Effector CD8-positive, alpha-beta T cell (primary cell): ENCODE data around the gene ARHGAP26.
"Not testable (repeated sequence)": the region's sequence is repeated elsewhere in the genome, so short reads cannot be mapped to it uniquely, and the experiment has no call there.

Experiments
- DNase-seq: peaks from one replicate; lab custom pipeline; 2025; lab: John Stamatoyannopoulos, UW

Gene ARHGAP26

DNA sequence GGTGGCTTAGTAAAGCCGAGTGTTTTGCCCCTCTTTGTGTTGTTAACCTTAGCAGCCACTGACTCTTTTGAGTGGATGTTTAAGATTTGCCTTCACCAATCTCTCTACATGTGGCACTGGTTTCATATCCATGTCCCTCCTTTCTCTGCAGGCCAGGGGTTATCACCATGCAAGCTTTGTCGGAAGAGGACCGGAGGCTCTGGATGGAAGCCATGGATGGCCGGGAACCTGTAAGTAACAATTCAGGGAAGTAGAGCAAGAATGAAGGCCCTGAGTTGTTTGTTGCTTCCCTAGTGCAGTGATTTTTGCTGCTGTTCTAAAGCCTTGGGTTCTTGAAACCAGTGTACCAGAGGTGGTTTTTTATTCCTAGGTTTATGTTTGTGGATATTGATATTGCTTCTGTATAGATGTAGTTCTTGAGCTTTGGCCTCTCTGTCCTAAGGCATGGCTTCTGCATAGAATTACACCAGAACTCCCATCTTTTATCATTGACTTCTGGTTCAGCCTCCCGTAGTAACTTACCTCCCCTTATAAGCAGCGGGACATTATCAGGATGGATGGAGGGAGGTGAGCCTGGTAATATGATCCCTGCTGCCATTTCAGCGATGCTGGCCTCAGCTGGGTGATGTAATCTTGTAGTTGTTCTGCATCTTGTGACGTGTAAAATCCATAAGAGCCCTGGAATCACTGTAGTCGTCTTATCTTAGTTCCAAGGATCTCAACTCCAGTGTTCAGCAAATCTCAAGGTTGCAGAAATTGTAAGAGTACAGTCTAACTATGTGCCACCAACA lies 161.9 kb downstream of the ARHGAP26 start:
- DNase-seq = no peak

DNA sequence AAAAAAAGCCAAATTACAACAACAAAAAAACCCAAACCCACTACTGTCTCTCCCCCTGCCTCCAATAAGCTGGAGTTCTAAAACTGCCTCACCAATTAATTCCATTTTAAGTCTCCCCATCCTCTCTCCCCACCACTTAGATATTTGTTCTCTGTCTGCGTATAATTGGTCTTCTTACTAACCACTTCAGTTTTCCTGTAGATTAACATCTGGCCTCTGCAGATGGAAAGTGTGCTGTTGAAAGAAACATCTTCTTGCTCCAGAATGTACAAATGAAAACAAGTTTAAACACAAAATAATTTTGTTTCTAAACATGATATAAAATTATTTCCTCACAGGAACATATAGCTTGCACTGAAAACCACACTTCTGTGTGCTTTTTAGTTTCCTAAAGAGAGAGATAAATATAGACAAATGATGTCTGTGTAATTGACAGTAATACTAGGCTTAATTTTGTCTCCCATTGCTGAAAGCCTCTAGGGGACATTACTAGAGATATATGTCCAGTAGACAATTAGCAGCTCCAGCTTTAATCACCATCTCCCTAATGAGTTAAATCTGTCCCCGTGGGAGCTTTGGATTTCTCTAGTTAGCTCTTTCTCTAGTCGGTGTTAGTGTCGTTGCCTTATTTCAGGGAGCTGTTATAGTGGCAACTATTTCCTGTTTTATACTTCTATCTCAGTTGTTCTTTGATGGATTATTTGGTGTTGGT lies 164.0 kb downstream of the ARHGAP26 start:
- DNase-seq = no peak

DNA sequence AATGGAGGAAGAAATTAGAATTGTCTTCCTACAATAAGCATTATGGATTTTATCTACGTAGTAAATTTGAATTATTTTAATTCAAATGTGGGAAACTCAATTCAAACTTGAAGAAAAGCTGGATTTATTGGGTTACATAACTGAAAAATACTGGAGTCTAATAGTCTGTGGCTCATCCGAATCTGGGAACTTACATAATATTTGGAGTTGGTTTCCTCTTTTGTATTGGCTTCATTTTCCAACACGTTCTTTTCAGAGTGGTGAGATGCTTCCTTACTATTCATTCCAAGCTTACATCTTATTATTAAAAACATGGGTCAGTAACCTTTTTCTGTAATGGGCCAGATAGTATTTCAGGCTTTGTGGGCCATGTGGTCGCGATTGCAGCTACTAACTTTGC lies 164.8 kb downstream of the ARHGAP26 start:
- DNase-seq = no peak

DNA sequence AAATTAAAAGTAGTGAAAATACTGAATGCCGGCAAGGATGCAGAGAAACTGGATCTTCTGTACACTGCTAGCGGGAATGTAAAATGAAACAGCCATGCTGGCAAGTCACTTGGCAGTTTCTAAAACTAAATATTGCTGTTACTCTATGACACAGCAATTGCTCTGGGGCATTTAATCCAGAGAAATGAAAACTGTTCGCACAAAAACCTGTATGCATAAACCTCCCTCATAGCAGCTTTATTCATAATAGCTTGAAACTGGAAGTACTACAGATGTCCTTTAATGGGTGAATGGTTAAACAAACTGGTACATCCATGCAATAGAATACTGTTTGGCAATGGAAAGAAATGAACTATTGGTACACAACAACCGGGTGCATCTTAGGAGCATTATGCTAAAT lies 167.2 kb downstream of the ARHGAP26 start:
- DNase-seq = no peak

DNA sequence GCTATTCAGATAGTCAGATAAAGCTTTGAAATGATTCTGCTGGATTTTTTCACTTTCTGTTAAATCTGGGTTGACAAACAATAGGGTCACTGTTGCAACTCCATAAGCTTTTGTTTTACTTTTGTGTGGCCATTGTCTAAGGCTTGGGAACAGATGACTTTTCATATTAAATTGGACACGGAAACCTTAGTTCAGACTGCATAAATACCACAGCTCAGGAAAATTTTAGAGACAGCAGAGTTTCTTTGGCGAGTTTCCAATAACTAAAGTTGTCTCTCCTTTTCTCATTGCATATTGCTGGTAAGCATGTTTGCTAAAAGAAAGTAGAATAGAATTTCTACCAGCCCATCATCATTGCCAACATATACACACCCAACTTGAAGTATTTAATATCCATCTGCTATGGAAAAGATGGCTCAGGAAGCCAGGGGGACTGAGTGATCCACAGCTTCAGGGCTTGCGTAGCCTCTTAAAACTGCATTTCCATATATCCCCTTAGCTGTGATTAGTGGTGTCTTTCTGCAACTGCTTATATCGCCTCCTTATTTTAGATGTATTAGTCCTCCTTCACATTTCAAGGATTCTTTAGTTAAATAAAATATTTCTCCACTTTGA lies 168.2 kb downstream of the ARHGAP26 start:
- DNase-seq = no peak

DNA sequence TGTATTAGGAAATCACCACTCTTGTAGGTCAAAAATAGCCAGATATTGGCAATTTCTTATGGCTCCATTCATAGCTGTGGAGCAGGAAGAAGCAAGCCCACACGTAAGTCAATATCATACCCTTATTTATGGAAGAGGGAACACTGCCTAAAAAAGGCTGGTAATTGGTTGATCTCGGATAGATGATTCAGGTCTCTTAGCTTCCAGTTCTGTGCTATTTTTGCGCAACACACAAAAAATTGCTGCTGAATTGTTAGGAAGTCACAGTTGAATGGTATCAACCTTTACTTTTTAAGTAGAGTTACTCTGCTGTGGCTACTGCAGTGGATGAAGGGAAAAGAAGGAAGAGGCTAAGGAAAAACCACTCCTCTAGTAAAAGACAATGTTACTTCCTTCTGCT lies 168.8 kb downstream of the ARHGAP26 start:
- no peak for DNase-seq

DNA sequence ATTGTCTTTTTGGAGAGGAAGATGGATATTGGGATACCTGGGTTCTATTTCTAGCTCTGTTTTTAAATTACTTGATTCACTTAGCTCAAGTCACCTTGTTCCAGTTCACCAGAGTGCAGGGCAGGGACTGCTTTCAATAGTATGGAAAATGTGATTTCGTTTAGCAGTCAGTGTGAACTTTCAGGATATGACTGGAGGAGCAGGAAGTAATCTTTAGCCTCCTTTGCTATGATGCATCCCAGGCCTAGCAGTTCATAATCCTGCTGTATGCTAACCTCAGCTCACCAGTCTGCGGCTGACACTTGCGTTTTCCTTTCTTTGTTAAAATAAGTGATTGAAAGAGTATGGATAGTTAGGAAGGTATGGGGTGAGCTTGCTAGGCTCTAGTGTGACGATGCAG lies 169.7 kb downstream of the ARHGAP26 start:
- no peak for DNase-seq

DNA sequence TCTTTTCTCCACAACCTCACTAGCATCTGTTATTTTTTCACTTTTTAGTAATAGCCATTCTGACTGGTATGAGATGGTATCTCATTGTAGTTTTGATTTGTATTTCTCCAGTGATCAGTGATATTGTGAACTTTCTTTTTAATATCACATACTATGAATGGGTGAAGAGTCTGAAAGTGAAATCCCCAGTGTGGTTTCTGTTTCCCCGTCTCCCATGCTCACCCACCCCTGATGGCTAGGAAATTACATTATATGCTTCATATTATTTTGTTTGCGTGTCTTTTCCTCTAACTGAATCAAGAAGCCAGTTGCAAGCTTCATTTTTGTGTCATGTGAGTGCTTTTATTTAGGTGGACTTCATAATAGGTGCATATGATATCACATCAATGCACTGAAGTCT lies 171.1 kb downstream of the ARHGAP26 start:
- no peak for DNase-seq

DNA sequence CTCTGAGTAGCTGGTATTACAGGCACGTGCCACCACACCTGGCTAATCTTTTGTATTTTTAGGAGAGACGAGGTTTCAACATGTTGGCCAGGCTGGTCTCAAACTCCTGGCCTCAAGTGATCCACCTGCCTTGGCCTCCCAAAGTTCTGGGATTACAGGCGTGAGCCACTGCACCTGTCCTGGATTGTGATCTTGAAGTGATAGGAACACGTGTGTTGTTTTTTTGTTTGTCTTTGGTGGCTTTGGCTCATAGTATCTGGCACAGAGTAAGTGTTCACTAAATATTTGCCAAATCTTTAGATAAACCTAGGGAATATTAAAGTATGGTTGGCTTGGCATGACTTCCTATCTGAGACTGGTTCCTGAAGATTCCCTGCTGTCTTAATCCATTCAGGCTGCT lies 172.7 kb downstream of the ARHGAP26 start:
- DNase-seq = no peak

DNA sequence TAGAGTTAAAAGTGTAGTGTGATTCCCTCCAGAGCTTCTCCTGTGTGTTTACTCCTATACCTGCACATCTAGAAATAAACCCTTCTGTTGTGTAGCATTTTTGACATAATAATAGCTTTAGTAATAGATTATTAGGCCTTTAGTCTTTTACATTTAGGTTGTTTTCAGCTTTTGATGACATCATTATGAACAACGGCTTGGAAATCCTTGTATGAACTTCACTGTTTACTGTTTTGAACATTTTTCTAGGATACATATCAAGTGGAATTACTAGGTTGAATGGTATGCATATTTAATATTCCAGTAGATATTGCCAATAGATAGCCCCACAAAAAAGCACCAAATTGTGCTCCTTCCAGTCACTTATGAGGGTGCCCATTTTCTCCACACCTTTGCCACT lies 174.0 kb downstream of the ARHGAP26 start:
- no peak for DNase-seq

DNA sequence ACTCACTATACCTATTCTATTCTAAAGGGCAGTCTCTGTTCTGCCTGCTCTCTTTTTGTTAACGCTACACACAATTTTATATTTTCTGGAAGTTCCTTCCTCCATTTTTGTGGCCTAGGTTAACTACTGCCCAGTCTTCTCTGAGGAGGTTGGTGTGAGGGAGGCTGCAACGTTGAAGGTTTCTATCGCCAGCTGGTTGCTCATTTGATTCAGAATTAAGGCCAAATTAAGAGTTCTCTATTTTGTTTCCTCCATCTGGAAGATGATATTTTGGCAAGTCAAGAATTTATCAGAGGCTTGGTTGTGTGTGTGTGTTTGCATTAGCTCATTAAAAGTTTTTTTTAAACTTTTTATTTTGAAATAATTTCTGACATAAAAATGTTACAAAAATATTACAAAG lies 175.1 kb downstream of the ARHGAP26 start:
- DNase-seq = no peak

DNA sequence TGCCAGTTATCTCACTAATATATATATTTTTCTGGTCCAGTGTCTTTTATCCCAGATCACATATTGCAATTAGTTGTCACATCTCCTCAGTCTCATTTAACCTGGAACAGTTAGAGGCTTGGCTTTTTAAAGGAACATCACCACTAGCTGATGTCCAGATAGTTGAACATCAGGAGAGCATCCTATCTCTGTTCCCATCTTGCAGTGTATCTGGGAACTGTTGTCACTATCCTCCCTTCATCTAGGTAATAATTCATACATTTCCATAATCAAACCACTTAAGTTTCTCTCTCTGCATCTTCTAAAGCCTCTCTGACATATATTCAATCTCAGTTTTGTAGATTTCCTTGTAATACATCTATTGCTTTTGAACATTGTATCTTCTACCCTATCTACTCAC lies 175.7 kb downstream of the ARHGAP26 start:
- DNase-seq = no peak

DNA sequence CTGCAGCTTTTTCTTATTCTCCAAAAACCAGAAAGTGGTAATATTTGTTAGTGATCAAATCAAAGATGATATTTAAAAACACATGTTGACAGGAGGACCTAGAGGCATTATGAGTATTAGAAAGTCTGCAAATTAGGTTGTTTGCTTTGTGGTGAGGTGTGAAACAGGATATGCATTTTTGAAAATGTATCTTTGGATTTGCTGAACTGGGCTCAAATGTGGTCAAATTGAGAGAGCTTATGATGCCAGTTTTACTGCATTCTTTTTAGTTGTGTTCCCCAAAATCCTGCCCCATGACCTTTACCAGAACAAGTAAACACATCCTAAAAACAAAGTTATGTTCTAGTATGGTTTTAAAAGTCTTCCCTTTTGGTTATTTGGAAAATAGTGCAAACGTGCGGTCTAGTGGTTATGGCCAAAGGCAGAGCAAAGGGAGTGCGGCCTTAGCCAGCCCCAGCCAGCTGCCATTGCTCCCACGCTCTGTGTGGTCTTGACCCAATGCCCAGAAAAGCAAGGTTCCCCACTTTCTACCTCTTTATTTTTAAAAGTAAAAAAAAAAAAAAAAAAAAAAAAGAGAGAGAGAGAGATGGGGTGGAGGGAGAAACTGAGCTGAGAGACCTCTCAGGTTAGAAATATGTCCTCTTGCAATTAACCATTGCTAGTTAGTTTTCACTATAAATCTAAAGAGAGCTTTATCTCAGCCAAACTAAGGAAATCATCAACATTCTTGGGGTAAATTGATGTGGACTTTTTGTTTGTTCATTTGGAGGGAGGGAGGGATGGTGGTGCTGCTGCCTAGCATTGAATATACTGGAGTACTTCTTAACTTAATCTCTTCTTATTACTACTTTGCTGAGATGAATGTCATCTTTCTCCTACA lies 176.6 kb downstream of the ARHGAP26 start:
- DNase-seq = no peak

DNA sequence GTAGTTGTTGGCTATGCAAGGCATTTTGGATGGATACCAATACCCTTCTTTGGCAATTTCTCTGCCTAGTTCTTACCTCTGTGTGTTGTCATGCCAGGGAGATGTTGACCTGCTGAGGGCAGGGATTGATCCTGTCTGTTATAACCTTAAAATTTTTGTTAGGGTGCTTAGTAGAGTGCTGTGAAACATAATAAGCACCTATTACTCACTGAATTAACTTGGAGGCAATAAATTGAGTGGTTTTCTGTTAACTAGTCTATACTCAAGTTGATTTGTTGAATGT lies 177.2 kb downstream of the ARHGAP26 start:
- no peak for DNase-seq

DNA sequence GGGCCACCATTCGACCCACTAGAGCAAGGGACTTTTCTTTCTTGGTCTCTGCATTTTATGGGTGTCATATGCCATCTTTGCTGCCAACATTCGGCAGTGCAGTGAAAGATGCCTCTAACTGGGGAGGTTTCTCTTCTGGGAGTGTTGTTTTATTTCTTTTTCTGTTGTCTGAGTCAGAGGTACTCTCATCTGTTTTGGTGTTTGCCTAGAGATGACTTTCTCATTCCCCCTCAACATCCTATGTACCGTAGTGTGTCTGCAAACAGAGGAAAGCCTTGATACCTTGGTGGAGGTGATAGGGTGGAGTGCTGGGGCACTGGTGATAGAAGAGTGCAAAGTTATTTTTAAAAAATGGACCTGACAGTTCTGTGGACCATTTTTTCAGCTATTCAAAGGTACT lies 182.1 kb downstream of the ARHGAP26 start:
- DNase-seq = no peak

DNA sequence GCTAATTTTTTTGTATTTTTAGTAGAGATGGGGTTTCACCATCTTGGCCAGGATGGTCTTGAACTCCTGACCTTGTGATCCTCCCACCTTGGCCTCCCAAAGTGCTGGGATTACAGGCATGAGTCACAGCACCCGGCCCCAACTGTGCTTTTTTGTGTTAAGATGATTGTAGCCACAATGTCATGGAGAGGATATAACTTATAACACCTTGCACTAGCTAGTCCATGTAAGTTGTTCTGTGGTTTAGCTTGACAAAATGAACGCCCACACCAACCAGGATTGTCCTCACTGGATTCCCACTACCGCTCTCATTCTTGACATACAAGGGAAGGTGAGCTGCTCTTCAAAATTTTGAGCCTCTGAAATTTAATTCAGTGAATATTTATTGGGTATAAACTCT lies 182.7 kb downstream of the ARHGAP26 start:
- not testable (repeated sequence) for DNase-seq

DNA sequence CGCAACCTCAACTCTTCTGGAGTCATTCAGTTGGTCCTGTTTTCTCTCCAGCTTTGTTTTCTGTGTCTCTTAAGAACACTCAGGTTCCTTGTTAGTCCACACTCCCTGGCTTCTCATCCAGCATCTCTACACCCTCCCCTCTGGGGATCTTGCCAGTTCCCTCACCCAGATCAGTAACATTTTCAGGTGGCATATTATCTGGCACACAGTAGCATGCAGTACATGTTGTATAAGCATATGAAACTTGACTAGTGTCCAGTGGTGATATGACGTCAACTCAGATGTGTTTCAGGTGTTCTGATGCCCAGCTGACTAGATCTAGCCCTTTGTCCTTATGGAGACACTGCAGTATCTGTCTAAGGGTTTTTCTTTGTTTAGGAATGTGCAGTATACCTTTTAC lies 184.3 kb downstream of the ARHGAP26 start:
- DNase-seq = no peak

DNA sequence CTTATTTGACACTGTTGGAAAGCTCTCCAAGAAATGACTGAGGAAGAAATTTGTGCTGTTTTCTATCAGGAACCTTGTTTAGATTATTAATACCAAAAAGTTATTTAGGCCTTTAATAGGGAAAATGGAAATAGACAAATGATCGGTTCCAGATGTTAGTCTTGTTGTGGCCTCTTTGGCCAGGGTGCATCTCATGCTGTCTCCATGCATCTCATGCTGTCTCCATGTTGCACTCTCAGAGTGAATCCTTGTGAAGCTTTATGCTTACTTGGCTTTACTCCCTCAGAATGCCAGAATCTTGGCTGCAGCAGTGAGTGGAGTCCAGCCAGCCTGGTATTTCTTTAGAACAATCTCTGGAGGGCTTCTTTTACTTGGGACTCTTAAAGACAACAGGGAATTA lies 185.5 kb downstream of the ARHGAP26 start:
- DNase-seq = no peak

DNA sequence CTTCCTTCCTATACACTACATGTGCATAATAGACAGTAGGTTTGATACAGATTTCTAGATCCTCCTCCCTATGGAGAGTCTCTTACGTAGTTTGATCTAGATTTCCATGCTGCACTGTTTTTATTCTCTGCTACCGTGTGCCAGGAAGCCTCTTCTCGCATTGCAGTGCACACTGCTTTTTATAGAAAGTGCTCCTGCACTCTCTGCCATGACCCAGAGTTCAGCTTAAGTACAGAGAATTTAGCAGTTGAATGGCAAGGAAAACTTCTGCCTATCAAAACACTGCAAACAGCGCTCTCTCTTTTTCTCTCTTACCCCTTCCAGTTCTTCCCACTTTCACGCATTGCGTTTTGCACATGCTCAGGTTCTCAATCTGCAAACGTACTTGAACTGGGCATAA lies 187.4 kb downstream of the ARHGAP26 start:
- DNase-seq = no peak

DNA sequence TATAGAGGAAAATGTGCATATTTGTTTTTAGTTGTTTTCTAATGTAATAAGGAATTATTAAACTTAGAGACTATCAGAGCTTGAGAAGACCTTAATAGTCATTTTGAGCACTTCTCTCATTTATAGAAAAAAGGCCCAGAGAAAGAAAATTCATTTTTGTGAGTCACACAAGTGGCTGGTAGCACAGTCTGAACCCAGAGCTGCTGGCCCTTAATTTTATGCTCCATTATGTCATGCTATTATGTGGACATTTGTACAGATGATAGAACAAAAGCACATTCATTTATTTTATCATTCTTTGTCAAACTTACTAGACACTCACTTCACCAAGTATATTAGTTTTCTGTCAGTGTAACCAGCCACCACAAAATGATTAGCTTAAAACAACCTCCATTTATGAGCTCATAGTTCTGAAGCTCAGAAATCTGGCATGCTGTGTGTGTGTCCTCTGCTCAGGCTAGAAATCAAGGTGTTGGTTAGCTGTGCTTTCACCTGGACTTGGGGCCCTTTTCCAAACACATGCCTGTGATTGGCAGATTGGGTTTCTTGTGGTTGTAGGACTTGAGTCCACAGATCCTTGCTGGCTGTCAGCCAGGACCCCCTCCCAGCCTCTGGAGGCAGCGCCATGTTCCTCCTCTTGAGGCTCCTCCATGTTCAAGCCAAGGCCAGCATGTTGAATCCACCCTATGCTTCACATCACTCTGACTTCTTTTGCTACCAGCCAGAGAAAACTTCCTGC lies 188.9 kb downstream of the ARHGAP26 start:
- no peak for DNase-seq
